Hematopoietic multipotent progenitor cell treated with erythropoietin and hydrocortisone succinate and interleukin-3 and kit ligand, for 15 days (in vitro differentiated cells): ENCODE results near the gene PRRX1.

Source experiments
- DNase-seq: peaks from one replicate; pipeline ENCODE4 v3.0.0-alpha.2; 2015; ENCODE audit warnings: low spot score

The PRRX1 gene

GRCh38 chr1:170692866-170693575 is 29.1 kb downstream of the PRRX1 start:
- DNase-seq: no peak

DNA sequence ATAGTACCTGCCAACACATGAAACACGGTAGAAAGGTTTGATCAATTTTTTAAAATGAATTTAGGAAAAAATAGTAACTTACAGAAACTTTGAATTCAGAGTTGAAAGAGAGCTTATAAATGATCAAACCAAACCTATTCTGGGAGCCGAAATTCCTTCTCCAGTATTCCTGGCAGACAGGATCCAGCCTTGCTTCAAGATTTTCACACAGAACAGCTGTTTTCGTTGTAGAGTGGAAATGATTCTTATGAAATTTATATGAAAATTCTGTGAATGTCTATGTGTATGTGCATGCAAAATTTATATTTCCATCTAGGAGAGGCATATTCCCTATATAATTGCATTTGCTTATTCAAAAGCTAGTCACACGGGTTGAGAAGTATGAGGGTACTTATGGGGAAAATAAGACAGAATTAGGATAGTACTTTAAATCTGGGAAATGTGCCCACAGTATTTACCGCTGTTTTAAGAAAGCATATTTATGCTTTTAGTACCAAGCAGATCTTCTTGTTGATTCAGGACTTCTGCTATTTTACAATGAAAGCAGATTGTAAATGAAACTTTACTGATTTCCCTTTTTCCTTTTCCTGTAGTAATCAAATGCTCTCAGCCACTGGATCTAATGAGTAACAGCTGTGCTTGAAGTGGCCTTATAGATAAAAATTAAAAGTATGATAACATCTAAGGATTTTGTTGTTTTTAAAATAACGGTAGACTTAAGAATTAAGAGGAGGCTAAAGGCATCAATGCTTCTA is 30.4 kb downstream of the PRRX1 start:
- DNase-seq: no peak

DNA sequence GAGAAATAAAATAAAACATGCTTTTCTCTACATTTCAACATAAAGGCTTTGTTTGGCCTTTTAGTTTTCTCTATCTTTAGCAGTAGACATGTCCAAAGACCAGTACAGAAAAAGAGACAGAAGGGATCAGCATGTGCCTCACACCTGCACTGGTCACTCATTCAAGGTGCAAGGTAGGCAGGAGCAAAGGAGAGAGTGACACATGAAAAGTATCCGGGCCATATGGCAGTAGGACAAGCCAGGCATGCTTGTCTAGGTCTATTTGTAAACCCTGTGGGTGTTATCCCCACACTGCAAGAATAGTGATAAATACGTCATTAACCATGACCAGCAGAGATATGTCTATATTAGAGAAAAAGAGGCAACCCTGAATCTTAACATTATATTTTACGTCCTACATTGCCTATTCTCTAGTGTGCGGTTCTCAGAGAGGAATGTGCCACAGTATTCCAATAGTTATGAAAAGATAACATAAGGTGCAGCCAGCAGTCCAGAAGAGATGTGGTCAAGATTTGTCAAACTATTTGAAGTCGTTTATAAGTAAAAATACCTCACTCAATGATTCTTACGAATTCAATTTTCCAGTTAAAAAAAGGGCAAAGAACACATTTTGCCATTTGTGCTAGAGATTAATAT is 32.1 kb downstream of the PRRX1 start:
- DNase-seq: no peak

DNA sequence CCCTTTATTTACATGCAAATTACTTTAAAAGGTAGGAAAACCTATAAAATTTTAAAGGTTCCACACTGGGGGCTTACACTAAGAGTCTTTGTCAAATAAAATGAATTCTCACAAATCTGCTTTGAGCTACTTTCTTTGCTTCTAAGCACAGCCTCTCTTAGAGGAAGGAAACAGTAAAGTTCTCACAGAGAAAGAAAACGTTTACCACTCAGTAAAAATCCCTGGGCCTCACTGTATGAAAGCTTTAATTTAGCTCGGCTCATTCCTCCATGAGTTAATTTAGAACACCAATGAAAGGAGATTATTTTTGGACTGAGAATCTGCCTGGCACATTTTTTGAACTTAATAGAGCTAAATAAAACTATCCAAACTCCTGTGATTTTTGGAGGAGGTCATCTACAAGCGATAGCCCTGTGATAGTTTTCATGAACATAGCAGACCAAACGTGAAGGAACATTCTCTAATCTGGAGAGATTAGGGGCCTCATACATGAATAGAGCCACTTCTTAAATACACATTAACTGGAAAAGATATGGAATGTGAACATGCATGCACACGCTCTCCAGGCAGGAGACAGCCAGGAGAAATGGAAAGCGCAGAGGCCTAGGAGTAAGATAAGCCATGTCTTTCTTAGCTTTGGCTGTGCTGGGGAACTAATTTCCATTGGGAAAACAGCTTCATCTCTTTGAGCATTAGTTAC is 32.8 kb downstream of the PRRX1 start:
- no peak for DNase-seq

DNA sequence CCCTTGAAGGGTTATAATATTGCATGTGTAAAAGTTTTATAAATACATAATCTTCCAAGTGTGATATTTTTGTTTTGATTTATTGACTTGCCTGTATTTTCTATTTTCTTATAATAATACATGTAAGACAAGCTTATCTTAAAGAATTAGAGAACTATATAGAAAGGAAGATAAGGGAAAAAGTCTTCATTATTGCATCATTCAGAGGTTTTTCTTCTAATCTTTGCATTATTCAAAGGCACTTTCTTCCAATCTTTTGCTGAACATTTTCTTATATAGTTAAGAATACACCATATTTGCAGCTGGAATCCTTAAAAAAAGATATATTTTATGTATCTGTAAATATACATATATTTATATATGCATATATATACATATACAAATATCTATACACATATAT is 33.4 kb downstream of the PRRX1 start:
- no peak for DNase-seq

DNA sequence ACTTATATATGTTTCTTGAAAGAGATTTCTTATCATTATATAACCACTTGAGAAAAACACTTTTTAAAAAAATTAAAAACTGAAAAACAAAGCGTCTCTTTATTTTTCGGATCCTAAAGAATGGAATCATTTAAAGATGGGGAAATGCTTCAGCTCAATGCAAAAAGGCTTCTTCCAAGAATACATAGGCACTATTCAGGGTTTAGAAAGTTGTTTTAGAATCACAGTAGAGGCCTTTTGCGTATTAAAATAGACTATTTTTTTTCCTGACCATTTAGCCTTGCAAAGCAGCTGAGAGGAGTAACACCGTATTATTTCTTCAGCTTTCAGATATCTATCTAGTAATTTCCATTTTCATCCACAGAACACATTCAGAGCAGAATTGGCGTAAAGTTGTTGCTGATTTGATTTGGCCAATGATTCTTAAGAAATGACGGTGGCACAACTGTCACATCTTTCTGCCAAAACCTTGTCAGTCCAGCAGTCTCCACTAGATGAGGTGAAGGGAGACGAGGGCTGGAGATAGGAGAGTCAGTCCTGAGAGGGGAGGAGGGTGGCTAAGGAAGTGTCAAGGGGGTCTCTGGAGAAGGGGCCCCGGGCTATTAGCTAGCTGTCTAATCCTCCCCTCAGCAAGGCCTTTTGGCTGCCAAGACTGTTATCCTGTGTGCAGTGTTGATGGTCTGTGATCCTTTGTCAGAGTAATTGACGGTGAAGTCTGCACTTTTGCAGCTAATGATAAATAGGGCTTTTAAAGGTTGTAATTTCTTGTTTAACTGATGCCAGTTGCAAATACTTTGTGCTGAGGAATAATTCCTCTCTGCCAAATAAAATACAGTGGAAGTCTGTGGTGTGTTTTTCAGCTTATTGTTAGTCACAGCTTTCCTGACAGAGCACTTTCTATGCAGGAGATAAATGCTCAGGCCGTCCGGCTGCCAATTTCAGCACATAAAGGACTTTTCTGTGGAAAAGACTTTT is 34.7 kb downstream of the PRRX1 start:
- DNase-seq: no peak

DNA sequence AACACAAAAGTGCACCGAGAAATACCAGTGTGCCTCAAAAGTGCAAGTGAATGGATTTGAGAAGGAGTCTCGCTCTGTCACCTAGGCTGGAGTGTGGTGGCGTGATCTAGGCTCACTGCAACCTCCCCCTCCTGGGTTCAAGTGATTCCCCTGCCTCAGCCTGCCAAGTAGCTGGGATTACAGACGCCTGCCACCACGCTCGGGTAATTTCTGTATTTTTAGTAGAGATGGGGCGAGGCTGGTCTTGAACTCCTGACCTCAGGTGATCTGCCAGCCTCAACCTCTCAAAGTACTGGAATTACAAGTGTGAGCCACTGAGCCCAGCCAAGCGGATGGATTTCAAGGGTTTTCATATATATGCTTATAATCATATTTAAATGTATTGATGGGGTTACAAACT is 35.8 kb downstream of the PRRX1 start:
- no peak for DNase-seq

GRCh38 chr1:170700842-170701615 is 37.1 kb downstream of the PRRX1 start:
- DNase-seq: no peak

GRCh38 chr1:170701962-170702361 is 38.0 kb downstream of the PRRX1 start:
- no peak for DNase-seq

GRCh38 chr1:170703591-170703990 is 39.7 kb downstream of the PRRX1 start:
- DNase-seq: no peak

GRCh38 chr1:170704256-170704655 is 40.3 kb downstream of the PRRX1 start:
- no peak for DNase-seq

DNA sequence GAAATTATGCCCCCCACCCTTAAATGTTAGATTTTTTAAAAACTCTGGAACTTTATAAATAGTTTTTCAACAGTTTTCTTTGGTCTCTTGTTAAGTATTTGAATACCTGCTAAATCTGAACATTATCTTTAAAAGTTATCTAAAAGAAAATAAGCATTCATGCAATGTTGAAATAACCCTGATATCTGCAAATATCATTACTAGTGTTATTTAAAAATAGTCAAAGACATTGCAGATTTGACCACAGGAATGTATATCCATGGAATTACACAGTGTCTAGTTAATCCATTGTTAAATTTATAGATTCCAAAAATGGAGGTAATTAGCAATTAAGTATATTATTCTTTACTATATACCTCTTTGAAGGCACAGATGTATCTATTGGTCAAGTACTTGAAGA is 42.0 kb downstream of the PRRX1 start:
- DNase-seq: no peak

DNA sequence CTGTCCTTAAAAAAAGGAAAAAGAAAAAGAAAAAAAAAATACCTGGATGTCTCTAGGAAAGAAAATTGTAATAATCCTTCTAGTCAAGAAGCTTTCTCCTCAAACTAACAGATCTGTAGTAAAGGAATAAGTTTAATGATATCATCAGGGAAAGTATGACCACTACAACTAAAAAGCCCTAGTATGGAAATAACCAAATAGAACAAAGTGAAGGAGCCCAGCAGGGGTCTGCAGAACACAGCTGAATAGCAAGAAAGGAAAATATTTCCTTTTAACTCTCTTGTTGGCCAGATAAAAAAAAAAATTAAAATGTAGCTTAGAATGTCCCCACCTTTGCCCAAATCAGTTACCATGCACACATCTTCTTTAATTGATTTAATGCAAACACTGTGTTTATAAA is 43.2 kb downstream of the PRRX1 start:
- DNase-seq: no peak

- DNase-seq: no peak
Observed at GRCh38 chr1:170707959-170708655, 44.2 kb downstream of the PRRX1 start.

- DNase-seq: no peak
Observed at GRCh38 chr1:170711682-170712081, 47.8 kb downstream of the PRRX1 start.

DNA sequence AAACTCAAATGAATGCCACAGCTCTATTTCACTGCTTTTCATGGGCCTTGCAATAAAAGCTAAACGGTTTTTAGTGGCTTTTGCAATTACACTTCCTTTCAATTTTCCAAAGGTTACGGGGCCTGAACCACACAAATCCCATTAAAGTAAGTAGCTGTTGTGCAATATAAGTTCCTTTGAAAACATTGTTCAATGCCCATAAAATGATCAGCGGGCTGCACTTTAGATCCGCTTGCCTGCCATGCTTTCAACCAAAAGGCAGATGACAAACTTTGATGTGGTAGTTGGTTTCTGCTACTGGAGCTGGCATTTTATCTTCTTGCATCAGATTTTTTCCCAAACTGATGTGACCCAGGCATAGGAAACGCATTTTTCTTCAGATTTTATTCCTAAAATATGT is 50.2 kb downstream of the PRRX1 start:
- DNase-seq: no peak

DNA sequence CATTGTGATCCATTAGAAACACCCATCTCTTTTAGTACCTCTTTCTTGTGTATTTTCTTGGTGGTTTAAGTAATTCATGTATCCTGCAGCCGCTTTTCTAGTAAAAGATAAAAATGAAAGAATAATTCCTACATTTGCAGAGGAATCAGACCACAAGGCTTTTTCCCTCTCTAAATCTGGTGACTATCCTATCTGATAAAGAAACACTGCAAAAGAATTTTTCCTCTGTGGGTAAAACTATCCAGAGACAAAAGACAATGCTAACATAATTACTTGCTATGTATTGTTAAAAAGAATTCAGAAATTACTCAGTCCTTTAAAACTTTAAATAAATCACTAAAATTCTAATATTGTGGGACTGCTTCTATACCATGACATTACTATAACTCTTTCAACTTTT is 51.0 kb downstream of the PRRX1 start:
- no peak for DNase-seq

DNA sequence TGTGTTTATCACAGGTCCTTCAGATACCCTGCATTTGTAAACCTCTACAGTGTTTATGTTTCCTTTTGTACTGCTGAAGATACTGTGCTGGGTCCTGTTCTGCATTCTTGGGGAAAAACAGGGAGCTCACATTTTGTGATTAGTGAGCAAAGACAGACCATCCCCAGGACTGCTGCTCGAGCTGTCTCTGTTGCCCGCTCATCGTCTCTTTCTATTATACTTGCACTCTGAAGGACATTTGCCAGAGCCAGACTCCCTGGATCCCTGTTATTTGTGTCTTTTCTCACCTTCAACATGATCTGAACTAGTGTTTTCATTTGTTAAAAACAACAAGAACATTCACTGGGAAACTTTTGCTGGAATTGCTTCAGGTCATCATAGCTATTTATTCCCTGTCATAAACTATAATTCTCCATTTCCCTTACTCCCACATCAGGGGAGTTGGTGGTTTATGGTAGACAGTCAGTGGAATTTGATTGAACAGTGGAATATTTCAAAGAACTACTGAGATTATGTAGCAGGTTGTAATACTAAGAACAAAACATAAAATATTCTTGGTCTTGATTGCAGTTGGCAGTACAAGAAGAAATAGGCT is 53.0 kb downstream of the PRRX1 start:
- no peak for DNase-seq

GRCh38 chr1:170720661-170721060 is 56.7 kb downstream of the PRRX1 start:
- no peak for DNase-seq

DNA sequence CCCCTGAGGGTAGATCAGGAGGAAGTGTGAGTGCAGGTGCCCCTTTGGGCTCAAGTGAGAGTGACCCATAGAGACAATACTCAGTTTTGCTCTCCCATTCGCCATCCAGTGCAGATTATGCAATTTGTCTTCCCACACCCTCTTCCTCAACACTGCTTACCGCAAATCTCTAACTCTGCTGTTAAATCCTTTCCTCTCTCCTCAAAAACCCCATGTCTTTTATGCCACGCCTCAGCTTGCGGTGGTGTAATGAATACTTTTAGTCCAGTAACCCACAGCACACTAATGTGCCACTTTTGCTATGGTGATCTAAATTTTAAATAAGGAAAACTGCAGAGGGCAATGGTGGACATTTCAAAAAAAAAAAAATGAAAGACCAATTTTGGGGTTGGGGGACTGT is 57.7 kb downstream of the PRRX1 start:
- DNase-seq: no peak
